Right cardiac atrium (tissue), 5 donors: ENCODE measurements around the gene PITPNM3. TPM values are rescaled to one million over a fixed set of nuclear protein-coding genes. Genes with fewer than 3 reads are reported as not detected.

Experiments used
- ATAC-seq, 2 donors: fragments of 200-7000 bp; cut with Tn5 transposase; one replicate each; pipeline versions ENCODE4 v1.8.0 to v1.9.1; 2020; ENCODE audit warnings: moderate library complexity in 2 of 2, mild to moderate bottlenecking in 1 of 2
- DNase-seq, 3 donors: peaks; one replicate each; pipeline ENCODE4 v3.0.0-alpha.2; 2020
- H3K27ac ChIP-seq: one replicate; pipeline ENCODE4 v1.5.1; 2013; ENCODE audit warnings: mild to moderate bottlenecking, low read length, control low read depth, moderate library complexity
- H3K27me3 ChIP-seq: one replicate; pipeline ENCODE4 v1.6.1; 2013; ENCODE audit not compliant: control insufficient read depth, insufficient read depth
- H3K4me1 ChIP-seq: one replicate; pipeline ENCODE4 v1.6.1; 2013; ENCODE audit warnings: low read length; ENCODE audit not compliant: control insufficient read depth, insufficient read depth
- H3K4me3 ChIP-seq: one replicate; pipeline ENCODE4 v1.5.1; 2013; ENCODE audit warnings: low read length, control low read depth
- H3K9me3 ChIP-seq: one replicate; pipeline ENCODE4 v1.6.1; 2013; ENCODE audit warnings: low read length; ENCODE audit not compliant: control insufficient read depth
- WGBS: extraction: QIAGEN DNeasy Blood & Tissue Kit; methylation state at CpG from one replicate; pipeline ENCODE4 v1.1.7; 2013; 5-methylcytosine and 5-hydroxymethylcytosine counted together
- intact Hi-C, 4 donors: fragments of 100-400 bp; cut with DNase I; formaldehyde crosslinking; loops; one replicate each; pipeline versions ENCODE4 v1.11.0 to v1.14.0; 2022 to 2023
- polyA plus RNA-seq: library from polyadenylated mRNA; stranded (reverse); fragments of 200-250 nt; gene quantifications from one replicate; pipeline ENCODE4 v1.2.3, GENCODE V29; 2013
- total RNA-seq, 4 donors: library from RNA; stranded (reverse); fragmentation: NEBNext Ultra II Directional; extraction: Animal tissue kit (Norgen Biotek cat#: 25700); gene quantifications; one replicate each; pipeline ENCODE4 v1.2.1, GENCODE V29; 2021
- donor health status: healthy with polysubstance abuse.
- donor health status: DM: no; HTN: yes; CAD: no.
- donor health status: DM: no; HTN: no; CAD: no.
- donor health status: DM: no; HTN: yes; CAD: no; lungs with severe emphysema.
- donor health status: DM: yes; HTN: yes; CAD: no.

Gene PITPNM3
- total and polyA plus RNA-seq, 5 donors: 0.95 to 3.4 (median 2.4) TPM

DNA sequence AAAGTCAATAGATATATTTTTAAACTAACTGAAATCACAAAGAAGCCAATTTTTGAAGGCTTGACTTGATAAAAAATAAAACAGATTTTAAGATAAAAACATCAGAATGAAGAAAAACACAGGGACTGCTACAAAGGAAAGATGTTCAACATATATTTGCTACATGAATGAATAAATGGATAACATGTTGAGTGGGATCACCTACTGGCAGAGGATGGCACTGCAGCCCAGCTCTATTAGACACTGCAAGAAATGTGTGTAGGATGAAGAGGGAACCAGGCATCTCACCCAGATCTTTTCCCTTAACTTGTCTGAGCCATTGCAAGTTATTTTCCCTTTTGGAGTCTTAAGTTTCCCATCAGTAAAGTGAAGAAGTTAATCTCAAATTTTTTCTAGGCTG is 125.6 kb downstream of the PITPNM3 start:
- DNase-seq (no peak), ATAC-seq (no peak)
- Histone ChIP-seq H3K4me1 (no peaks in the 10 kb centered on the region), H3K27me3 (no peaks in the 10 kb centered on the region), H3K27ac (no peak overlapping the region), H3K9me3 (no peaks in the 10 kb centered on the region), H3K4me3 (no peak overlapping the region)
- intact Hi-C loops: no loop called here

DNA sequence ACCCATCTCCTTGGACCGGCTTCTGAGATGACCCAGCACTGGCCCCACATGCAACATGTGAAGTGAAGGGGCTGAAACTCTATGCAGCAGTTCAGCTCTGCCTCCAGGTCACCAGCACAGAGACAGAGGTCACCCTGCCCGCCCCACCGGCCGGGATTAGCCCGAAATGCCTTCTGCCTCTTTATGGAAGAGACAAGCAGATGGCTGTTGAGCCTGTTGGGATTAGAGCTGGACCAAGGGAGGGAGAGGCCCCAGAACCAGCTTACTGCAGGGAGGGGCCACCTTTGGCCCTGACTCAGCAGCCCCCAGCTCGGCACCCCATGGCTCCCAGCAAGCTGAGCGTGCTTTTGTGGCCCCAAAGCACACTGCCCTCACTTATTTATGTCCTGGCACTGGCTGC is 127.1 kb downstream of the PITPNM3 start:
- H3K27ac ChIP-seq: no peak overlapping the region
- ATAC-seq (no peak), DNase-seq (no peak)
- no peaks in the 10 kb centered on the region for H3K4me1 ChIP-seq
- 85% methylated on average over 7 of the region's 7 CpGs for WGBS
- no peaks in the 10 kb centered on the region for H3K27me3 ChIP-seq
- no peak overlapping the region for H3K4me3 ChIP-seq
- H3K9me3 ChIP-seq: no peaks in the 10 kb centered on the region
- intact Hi-C loops: no loop called here

- intact Hi-C loops: no loop called here
- DNase-seq: no peak
- Histone ChIP-seq H3K27ac (no peak overlapping the region), H3K4me1 (no peaks in the 10 kb centered on the region), H3K4me3 (no peak overlapping the region), H3K9me3 (no peaks in the 10 kb centered on the region), H3K27me3 (no peaks in the 10 kb centered on the region)
- 86% methylated on average over 17 of the region's 17 CpGs for WGBS
- ATAC-seq: no peak
Measured at GRCh38 chr17:6428207-6428965, 128.0 kb downstream of the PITPNM3 start.

GRCh38 chr17:6427279-6427781 is 129.0 kb downstream of the PITPNM3 start:
- WGBS: 48% methylated on average over 7 of the region's 7 CpGs
- ATAC-seq (no peak), DNase-seq (no peak)
- Histone ChIP-seq H3K4me1 (no peaks in the 10 kb centered on the region), H3K4me3 (no peak overlapping the region), H3K27ac (no peak overlapping the region), H3K27me3 (no peaks in the 10 kb centered on the region), H3K9me3 (no peaks in the 10 kb centered on the region)
- intact Hi-C loops: no loop called here

DNA sequence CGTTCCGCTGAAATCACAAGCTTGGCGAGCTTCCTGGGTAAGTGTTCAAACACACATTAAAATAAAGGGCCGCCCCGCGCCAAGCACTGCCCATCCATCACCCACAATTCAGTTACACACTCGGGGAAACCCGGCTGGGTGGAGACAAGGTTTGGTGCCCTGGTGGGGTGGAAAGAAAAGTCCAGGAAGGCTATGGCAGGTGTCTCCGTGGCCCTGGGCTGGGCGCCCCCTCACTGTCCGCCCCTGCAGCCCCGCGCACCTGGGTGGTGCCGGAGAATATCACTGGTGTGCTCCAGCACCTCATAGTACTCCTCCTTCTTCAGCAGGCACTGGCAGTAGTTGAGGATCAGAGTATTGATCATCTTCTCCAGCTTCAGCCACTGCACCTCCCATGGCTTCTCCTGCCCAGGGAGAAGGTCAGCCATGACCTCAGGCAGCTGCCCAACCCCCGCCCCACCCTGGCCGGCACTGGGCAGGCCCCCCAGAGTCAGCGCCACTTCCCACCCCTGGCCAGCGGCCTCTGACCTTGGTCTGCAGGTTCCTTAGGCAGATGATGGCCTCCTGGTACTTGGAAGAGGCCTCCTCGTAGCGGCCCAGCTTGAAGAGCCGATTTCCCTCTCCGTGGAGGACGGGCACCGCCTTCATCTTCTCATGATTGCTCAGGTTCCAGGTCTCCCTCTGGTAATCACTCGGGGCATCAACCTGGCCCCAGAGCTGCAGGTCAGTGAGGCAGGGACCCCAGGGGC is 129.8 kb downstream of the PITPNM3 start:
- no peak for ATAC-seq
- DNase-seq: no peak
- H3K27ac ChIP-seq: no peak overlapping the region
- H3K4me3 ChIP-seq: no peak overlapping the region
- intact Hi-C loops: no loop called here
- H3K9me3 ChIP-seq: no peaks in the 10 kb centered on the region
- H3K4me1 ChIP-seq: no peaks in the 10 kb centered on the region
- WGBS: 88% methylated on average over 25 of the region's 25 CpGs
- H3K27me3 ChIP-seq: no peaks in the 10 kb centered on the region

DNA sequence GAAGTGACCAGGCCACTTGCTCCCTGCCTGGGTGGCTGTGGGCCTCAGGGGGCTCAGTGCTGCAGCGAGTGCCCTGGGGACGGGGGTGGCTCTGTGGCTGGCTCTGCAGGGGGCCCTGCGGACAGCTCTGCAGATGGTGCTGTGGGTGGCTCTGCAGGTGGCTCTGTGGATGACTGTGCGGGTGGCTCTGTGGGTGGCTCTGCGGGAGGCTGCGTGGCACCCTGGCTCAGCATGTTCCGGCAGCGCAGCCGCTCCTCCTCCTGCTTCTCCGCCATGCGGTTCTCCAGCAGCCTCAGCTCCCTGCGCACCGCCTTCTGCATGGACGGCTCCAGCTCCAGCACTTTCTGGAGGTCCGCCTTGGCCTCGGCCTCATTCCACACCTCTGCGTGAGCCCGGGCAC is 130.9 kb downstream of the PITPNM3 start:
- Histone ChIP-seq H3K27me3 (no peaks in the 10 kb centered on the region), H3K4me1 (no peaks in the 10 kb centered on the region), H3K9me3 (no peaks in the 10 kb centered on the region), H3K4me3 (no peak overlapping the region), H3K27ac (no peak overlapping the region)
- DNase-seq (no peak), ATAC-seq (no peak)
- intact Hi-C loops: no loop called here
- 89% methylated on average over 18 of the region's 18 CpGs for WGBS

DNA sequence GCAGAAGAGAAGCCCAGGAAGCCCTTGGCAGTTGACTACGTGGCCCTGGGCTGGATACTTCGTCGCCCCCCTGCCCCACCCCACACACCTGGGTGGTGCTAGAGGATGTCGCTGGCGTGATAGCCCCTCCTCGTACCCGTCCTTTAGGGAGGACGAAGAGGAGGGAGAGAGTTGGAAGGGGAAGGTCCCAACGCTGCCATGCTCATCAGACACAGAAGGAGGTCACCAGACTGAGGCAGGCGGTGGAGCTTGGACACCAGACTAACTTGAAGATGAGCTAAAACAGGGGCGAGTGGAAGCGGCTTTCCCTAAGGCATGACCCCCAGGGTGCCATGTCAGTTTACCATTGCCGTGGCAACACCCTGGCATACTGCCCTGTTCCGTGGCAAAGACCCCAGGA is 132.4 kb downstream of the PITPNM3 start:
- no peak for ATAC-seq
- no peak overlapping the region for H3K27ac ChIP-seq
- no peaks in the 10 kb centered on the region for H3K27me3 ChIP-seq
- DNase-seq: no peak
- 68% methylated on average over 14 of the region's 14 CpGs for WGBS
- H3K4me1 ChIP-seq: no peaks in the 10 kb centered on the region
- intact Hi-C loops: loop anchor here in 3 of 4 donors (2.0 to 5.0 kb wide), 2 partner anchors 837 kb away; no protein-coding TSS in a partner anchor
- H3K4me3 ChIP-seq: no peak overlapping the region
- H3K9me3 ChIP-seq: no peaks in the 10 kb centered on the region

GRCh38 chr17:6422654-6423241 is 133.6 kb downstream of the PITPNM3 start:
- H3K27ac ChIP-seq: no peak overlapping the region
- intact Hi-C loops: loop anchor here (1.0 to 5.0 kb wide), 3 partner anchors 832 to 836 kb away; no protein-coding TSS in a partner anchor
- H3K9me3 ChIP-seq: no peaks in the 10 kb centered on the region
- H3K27me3 ChIP-seq: no peaks in the 10 kb centered on the region
- H3K4me1 ChIP-seq: no peaks in the 10 kb centered on the region
- 62% methylated on average over 13 of the region's 13 CpGs for WGBS
- no peak overlapping the region for H3K4me3 ChIP-seq
- ATAC-seq (no peak), DNase-seq (no peak)

GRCh38 chr17:6421700-6422604 is 134.4 kb downstream of the PITPNM3 start:
- no peaks in the 10 kb centered on the region for H3K9me3 ChIP-seq
- no peak overlapping the region for H3K27ac ChIP-seq
- DNase-seq (peak; percentile 80 to 87 (median 86)), ATAC-seq (peak; percentile 77 to 84)
- H3K27me3 ChIP-seq: no peaks in the 10 kb centered on the region
- H3K4me3 ChIP-seq: no peak overlapping the region
- 25% methylated on average over 13 of the region's 13 CpGs for WGBS
- no peaks in the 10 kb centered on the region for H3K4me1 ChIP-seq
- intact Hi-C loops: loop anchor here (1.0 to 5.0 kb wide), 3 partner anchors 832 to 835 kb away; no protein-coding TSS in a partner anchor

DNA sequence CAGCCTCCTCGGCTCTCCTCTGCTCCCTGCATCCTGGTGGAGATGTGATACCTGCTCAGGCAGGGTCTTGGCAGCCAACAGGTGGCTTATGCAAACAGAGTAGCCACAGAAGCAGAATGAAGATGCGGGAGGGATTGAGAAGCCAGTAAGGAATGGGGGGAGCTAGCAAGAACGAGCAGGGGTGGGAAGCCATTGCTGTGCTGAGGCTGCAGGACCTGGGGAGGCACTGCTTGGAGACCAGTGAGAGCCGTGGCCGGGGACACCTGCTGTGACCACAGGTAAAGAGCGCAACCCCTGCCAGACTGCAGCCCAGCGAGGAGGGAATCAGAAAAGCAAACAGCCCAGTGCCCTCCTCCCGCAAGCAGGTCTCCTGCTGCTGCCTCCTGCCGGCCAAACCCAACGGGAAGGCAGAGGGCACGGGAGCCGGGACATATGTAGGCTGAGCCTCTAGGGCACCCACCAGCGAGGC is 136.1 kb downstream of the PITPNM3 start:
- Histone ChIP-seq H3K9me3 (no peaks in the 10 kb centered on the region), H3K4me3 (no peak overlapping the region), H3K27ac (no peak overlapping the region), H3K27me3 (no peaks in the 10 kb centered on the region), H3K4me1 (no peaks in the 10 kb centered on the region)
- intact Hi-C loops: loop anchor here in 2 of 4 donors (5.0 kb wide), 1 partner anchor 833 kb away; no protein-coding TSS in a partner anchor
- DNase-seq (no peak), ATAC-seq (no peak)
- 22% methylated on average over 13 of the region's 13 CpGs for WGBS
